ENCODE data around the gene PRM2.

PRM2 gene

DNA sequence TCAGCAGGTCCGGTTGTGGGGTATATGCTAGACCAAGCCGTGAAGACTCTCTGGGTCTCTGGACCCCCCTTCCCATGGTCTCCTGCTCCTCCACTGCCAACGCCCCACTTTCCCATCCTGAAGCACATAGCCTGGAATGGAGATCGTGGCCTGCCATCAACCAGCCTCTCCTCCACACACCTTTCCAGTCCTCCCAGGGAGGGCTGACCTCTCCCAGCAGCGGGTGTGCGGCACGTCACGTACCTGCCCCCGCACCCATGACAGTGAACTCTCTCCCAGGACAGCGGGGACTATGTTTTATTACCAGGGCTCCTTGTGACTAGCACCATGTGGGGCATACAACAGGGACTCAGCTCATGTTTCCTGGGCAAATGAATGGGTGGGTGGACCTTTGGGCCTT is 4.7 kb downstream of the PRM2 start:
- H3K27ac ChIP-seq = no peak overlapping the region
- TF ChIP-seq, protein P1, sequence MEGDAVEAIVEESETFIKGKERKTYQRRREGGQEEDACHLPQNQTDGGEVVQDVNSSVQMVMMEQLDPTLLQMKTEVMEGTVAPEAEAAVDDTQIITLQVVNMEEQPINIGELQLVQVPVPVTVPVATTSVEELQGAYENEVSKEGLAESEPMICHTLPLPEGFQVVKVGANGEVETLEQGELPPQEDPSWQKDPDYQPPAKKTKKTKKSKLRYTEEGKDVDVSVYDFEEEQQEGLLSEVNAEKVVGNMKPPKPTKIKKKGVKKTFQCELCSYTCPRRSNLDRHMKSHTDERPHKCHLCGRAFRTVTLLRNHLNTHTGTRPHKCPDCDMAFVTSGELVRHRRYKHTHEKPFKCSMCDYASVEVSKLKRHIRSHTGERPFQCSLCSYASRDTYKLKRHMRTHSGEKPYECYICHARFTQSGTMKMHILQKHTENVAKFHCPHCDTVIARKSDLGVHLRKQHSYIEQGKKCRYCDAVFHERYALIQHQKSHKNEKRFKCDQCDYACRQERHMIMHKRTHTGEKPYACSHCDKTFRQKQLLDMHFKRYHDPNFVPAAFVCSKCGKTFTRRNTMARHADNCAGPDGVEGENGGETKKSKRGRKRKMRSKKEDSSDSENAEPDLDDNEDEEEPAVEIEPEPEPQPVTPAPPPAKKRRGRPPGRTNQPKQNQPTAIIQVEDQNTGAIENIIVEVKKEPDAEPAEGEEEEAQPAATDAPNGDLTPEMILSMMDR (conservative IDR thresholded peaks at IDR 0.05) = no peak
- TF ChIP-seq ZFX (IDR thresholded peaks at IDR 0.05) = no peak

DNA sequence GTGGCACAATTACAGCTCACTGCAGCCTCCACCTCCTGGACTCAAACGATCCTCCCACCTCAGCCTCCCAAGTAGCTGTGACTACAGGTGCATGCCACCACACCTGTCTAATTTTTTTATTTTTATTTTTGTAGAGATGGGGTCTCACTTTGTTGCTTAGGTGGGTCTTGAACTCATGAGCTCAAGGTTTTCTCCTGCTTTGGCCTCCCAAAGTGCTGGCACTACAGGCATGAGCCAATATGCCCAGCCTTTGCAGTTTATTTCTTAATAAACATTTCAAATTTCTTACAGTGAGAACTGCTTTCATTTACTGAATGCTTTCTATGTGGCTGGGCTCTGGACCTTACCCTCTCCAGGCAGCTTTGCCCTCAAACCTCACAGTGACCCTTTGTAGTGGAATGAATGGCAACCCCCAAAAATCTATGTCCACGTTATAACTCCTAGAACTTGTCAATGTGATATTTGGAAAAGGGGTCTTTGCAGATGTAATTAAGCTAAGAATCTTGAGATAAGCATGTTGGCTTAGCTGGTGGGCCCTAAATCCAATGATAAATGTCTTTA is 5.6 kb downstream of the PRM2 start:
- TF ChIP-seq, protein P1 (conservative IDR thresholded peaks at IDR 0.05) = no peak
- TF ChIP-seq ZFX (IDR thresholded peaks at IDR 0.05) = no peak
- no peak overlapping the region for H3K27ac ChIP-seq

DNA sequence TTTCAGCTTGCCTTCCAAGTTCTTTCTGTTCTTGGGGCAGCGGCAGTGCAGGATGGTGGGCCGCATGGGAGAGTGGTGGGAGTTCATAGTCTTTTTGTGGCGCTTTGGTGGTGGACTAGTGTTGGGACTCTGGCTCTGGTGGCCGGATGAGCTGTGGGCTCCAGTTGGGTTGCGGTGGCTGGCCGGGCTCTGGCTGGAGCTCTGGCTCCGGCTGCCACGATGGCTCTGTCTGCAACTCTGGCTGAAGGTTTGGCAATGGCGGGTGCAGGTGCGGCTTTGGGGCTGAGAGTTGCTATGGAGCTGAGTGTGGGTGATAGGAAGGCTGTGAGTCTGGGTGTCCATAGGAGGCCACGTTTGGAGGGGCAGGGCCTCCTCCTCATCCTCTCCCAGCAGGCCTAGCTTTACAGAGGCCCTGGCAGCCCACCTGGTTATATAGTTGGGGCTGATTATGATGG is 7.3 kb downstream of the PRM2 start, which contains the start of gene TNP2:
Gene TNP2 (minus strand): TSS at position 405 of the 455 bp plus-strand sequence. CDS start 63 bp downstream, at position 342.
- TF ChIP-seq ZFX (IDR thresholded peaks at IDR 0.05) = no peak
- TF ChIP-seq, protein P1 (conservative IDR thresholded peaks at IDR 0.05) = no peak
- H3K27ac ChIP-seq = no peak within 1 kb of the TSS

DNA sequence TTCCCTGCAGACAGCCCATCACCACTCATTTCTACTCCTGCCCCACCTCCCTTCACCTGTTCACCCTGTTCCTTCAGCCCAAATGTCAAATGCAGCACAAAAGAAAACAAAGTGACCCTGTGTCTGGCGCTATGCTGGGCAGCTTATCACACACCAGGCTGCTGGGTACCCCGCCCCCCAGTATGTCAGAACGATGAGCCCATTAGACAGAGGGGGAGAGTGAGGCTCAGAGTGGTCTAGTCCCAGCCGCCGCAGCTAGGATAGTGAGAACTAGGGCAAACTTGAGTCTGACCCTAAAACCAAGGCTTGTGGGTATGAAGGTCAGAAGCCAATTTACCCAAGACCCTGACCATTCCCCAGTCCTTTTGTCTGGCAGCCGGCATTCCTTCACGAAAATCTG is 11.2 kb downstream of the PRM2 start:
- H3K27ac ChIP-seq = no peak overlapping the region
- TF ChIP-seq, protein P1 (conservative IDR thresholded peaks at IDR 0.05) = no peak
- no peak for TF ChIP-seq ZFX (IDR thresholded peaks at IDR 0.05)

DNA sequence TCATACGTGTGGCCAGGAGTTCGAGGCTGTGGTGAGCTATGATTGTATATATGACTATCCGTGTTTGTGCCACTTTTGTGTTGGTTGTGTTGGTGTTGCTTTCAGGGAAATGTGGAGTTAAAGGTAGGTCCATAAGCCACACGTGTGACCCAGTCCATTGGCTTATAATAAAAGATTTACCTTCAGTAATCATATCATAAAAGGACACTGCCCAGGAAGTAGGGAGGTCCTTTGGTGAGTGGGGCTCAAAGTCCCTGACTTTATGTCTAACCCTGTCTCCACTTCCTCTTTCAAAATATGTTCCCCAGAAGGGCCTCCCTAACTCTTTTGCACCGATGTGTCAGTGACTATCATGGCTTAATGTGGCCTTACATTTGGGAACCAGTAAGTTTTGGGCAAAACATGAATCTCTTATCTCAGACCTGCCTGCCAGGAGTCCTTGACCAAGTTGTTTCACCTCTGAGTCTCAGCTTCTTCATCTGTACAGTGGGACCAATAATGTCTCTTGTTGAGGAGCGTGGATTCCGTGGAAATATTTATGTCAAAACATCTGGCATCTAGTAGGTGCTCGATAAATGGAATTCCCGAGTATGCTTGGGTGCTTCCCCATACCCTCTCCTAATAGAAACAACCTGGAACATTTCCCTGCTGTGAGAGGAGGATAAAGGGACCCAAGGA is 12.0 kb downstream of the PRM2 start:
- H3K27ac ChIP-seq = no peak overlapping the region
- TF ChIP-seq, protein P1 (conservative IDR thresholded peaks at IDR 0.05) = no peak
- TF ChIP-seq ZFX (IDR thresholded peaks at IDR 0.05) = no peak

DNA sequence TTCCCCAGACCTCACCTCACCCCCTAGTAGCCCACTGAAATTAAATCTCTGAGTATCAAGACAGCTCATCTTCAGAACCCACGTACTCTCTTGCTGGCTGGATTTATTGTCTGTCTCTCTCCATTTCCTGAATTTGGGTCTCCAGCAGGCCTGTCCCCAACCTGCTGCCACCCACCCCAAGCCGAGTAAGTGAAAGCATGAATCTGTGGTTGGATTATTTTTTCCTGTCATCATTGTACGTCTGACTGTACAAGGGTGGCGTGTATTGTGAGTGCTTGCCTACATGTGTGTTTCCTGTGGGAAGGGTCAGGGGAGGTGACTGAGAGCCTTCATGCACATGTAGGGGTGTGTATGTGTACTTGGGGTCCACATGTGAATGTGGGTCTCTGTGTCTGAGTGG is 12.5 kb downstream of the PRM2 start:
- H3K27ac ChIP-seq = no peak overlapping the region
- TF ChIP-seq, protein P1 (conservative IDR thresholded peaks at IDR 0.05) = no peak
- TF ChIP-seq ZFX (IDR thresholded peaks at IDR 0.05) = no peak

DNA sequence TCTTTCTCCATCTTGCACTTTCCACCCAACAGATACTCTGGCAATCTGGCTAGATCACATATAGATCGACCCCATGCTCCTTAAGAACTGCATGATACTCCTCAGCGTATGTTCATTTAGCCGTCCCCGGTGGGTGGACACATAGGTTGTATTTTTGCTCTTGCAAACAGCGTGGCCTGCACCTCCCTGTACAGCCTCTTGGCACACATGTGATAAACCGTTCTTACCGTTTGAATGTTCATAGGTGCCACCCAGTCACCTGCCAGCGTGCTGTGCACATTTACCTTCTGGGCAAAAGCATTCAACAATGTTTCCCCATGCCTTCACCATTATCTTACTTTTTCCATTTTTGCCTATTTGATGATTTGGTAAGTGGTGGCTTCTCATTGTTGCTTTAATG is 13.4 kb downstream of the PRM2 start:
- H3K27ac ChIP-seq = no peak overlapping the region
- TF ChIP-seq, protein P1 (conservative IDR thresholded peaks at IDR 0.05) = no peak
- TF ChIP-seq ZFX (IDR thresholded peaks at IDR 0.05) = no peak
